NCI-H1105 treated with DMSO at 0.1 percent for 48 hours (cell line): ENCODE measurements around the gene FUBP3.
"Not testable (repeated sequence)": the region's sequence is repeated elsewhere in the genome, so short reads cannot be mapped to it uniquely, and the experiment has no call there.

Experiments used
- DNase-seq: peaks from one replicate; lab custom pipeline; 2025; lab: John Stamatoyannopoulos, UW

Gene FUBP3

DNA sequence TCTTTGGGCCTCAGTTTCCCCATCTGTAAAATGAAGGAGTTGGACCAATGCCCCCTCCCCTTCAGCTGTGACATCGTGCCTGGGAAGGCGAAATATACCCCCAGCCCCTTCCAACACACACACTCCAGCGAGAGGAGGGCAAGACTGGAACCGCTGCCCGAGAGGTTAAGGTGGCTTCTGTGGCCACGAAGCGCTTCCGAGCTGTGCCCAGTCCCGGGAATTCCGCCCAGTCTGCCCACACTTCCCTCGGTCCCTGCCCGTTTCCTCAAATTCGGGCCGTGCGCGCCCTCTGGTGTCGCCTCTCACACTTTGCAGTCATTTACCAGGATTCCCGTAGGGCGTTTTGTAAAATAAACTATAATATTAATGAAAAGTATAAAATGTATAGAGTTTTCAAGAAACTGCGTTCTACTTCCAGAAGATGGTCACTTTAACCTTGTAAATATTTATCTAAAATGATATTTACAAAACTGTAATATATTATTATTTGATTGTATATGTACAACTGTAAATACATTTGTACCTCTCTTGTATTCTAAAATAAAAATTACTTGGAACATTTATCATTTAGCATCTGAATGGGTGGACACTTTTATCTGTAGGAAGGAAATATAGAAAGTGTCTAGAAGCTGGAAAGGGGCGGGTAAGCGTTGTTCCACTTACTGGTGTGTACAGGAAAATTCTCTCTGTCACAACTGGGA lies 103.2 kb downstream of the FUBP3 start:
- DNase-seq = peak; percentile 78

DNA sequence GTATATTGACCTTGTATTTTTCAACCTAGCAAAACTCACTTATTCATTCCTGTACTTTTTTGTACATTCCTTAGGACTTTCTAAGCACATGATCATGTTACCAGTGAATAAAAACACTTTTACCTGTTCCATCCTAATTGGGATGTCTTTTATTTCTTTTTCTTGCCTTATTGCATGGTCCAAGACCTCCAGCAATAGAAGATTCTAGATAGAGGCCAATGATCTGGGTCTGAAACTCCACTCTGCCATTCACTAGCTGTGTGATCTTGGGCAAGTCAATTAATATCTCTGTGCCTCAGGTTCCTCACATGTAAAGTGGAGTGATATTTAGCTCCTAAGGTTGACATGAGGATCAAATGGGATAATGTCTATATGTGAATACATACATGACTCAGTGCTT lies 105.7 kb downstream of the FUBP3 start:
- no peak for DNase-seq

DNA sequence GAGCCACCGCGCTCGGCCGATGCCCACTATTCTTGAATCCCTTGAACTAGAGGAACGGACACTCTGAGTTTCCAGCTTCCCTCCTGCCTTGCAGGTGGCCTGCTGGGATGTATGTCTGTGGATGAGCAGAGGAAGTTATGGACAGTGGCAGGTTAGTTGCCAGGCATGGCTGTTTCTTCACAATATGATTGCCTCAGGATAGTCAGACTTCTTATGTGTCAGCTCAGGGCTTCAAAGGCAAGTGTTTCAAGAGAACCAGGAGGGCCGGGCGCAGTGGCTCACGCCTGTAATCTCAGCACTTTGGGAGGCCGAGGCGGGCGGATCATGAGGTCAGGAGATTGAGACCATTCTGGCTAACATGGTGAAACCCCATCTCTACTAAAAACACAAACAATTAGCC lies 106.6 kb downstream of the FUBP3 start:
- not testable (repeated sequence) for DNase-seq

DNA sequence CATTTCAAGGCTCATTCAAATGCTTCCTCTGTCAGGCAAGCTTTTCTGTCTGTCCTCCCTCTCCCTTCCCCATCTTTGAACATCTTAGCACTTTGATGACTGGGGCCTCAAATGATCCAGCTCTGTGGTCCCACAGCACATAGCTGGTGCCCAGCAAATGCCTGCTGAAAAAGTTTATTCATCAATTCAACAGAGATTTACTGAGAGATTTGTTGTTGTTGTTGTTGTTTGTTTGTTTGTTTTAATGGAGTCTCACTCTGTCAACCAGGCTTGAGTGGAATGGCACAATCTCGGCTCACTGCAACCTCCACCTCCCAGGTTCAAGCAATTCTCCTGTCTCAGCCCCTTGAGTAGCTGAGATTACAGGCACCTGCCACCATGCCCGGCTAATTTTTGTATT lies 108.2 kb downstream of the FUBP3 start:
- no peak for DNase-seq
